KOPT-K1 (cell line): ENCODE measurements around the gene KIFC3.
"Not testable (repeated sequence)": the region's sequence is repeated elsewhere in the genome, so short reads cannot be mapped to it uniquely, and the experiment has no call there.

Experiments
- H3K27ac ChIP-seq: fragments of 200-600 bp; sonication (generic); 2 replicates; pipeline ENCODE4 v1.5.1; 2016; ENCODE audit warnings: antibody characterized with exemption, mild to moderate bottlenecking, low read depth, low read length; ENCODE audit not compliant: poor library complexity, severe bottlenecking
- H3K36me3 ChIP-seq: fragments of 200-600 bp; sonication (generic); 2 replicates; pipeline ENCODE4 v1.5.1; 2017; ENCODE audit warnings: antibody characterized with exemption, mild to moderate bottlenecking, low read length, moderate library complexity; ENCODE audit not compliant: insufficient read depth
- H3K9me3 ChIP-seq: fragments of 200-600 bp; sonication (generic); 2 replicates; pipeline ENCODE4 v1.5.1; 2017; ENCODE audit warnings: antibody characterized with exemption, low read length, mild to moderate bottlenecking; ENCODE audit not compliant: insufficient read depth, poor library complexity, severe bottlenecking

The KIFC3 gene, protein sequence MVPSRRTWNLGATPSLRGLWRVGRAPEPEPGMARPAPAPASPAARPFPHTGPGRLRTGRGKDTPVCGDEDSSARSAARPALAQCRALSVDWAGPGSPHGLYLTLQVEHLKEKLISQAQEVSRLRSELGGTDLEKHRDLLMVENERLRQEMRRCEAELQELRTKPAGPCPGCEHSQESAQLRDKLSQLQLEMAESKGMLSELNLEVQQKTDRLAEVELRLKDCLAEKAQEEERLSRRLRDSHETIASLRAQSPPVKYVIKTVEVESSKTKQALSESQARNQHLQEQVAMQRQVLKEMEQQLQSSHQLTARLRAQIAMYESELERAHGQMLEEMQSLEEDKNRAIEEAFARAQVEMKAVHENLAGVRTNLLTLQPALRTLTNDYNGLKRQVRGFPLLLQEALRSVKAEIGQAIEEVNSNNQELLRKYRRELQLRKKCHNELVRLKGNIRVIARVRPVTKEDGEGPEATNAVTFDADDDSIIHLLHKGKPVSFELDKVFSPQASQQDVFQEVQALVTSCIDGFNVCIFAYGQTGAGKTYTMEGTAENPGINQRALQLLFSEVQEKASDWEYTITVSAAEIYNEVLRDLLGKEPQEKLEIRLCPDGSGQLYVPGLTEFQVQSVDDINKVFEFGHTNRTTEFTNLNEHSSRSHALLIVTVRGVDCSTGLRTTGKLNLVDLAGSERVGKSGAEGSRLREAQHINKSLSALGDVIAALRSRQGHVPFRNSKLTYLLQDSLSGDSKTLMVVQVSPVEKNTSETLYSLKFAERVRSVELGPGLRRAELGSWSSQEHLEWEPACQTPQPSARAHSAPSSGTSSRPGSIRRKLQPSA

DNA sequence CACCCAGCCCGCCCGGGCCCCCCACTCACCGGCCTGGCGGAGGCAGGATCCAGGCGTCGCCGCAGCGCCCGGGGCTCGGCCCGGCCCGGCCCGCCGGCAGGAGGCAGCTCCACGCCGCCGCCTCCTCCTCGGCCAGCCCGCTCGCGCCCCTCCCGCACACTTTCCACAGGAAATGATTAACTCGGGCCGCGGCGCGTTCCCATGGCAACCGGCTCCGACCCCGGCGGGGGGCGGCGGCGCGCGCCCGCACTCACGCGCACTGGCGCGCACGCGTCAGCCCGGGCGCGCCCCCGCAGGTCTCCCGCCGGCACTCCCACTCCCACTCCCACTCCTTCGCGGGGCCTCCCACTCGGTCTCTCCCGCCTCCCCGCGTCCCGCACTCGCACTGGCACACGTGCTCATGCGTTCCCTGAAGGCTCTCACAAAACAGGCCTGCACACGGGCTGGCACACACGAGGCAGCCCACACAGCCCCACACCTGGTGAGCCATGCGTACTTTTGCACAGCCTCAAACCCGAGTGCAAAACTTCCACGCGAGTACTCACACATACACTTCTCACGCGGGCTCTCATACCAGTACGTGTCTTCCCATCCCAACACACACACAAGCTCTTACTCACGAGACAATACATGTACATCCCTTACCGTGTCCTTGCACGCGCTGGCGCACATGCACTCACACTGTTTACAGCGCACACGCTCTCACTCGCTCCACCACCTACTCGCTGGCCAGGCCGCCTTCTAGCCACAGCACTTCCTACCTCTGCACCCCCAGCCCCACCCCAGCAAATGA, at the start of gene KIFC3:
Gene KIFC3, minus strand, starts transcription at position 151 of the 793 bp plus-strand sequence. CDS start 4,248 bp downstream, outside the sequence.
- Histone ChIP-seq H3K9me3 (no peaks in the 10 kb centered on the region), H3K36me3 (no peaks in the 10 kb centered on the region), H3K27ac (no peak within 1 kb of the TSS)

DNA sequence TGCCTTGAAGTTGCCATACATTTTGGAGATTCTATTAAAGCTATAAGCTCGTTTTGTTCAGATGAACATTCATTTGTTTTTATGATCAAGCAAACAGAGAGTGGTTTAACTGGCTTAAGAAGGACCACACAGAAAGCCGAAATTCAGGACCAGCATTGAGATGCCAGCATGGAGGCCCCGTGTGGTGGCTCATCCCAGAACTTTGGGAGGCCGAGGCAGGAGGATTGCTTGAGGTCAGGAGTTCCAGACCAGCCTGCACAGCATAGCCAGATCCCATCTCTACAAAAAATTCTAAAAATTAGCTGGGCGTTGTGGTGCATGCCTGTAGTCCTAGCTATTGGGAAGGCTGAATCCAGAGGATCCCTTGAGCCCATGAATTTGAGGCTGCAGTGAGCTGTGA, 45.9 kb upstream of the KIFC3 start:
- H3K27ac ChIP-seq = no peak overlapping the region
- H3K9me3 ChIP-seq = no peaks in the 10 kb centered on the region
- no peaks in the 10 kb centered on the region for H3K36me3 ChIP-seq

DNA sequence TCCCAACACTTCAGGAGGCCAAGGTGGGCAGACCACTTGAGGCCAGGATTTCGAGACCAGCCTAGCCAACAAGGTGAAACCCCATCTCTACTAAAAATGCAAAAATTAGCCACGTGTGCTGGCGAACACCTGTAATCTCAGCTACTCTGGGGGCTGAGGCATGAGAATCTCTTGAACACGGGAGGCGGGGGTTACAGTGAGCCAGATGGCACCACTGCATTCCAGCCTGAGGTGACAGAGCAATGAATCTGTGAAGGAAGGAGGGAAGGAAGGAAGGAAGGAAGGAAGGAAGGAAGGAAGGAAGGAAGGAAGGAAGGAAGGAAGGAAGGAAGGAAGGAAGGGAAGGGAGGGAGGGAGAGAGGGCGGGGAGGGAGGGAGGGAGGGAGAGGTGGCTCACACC, 44.6 kb upstream of the KIFC3 start:
- H3K36me3 ChIP-seq, H3K9me3 ChIP-seq, H3K27ac ChIP-seq: not testable (repeated sequence)

DNA sequence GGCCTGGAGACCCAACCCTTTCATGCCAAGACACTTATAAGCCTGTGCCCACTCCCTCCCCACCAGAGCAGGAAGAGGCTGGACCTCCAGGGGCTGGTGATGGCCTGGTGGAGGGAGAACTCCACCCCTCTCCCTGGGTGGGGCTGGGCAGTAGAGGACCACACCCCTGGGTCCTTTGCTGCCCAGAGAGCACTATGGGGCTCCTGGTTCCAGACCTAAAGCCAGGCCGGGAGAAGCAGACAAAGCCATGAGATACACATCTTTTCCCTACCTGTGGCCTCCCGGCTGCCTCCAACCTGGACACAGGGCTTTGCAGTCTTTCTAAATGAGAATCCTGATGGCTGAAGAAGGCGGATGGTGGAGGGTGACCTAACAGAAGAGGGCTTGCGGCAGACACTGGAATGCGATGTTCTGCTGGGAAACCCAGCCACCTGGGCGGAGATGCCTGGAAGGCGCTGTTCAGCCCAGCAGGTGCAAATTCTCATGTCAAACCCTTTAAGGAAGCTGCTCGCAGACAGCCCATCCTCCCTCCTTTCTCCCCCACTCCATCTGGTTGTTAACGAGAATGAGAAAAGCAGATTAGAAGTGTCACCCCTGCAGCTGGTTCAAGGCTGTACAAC, 43.9 kb upstream of the KIFC3 start:
- Histone ChIP-seq H3K9me3 (no peaks in the 10 kb centered on the region), H3K36me3 (no peaks in the 10 kb centered on the region), H3K27ac (no peak overlapping the region)

DNA sequence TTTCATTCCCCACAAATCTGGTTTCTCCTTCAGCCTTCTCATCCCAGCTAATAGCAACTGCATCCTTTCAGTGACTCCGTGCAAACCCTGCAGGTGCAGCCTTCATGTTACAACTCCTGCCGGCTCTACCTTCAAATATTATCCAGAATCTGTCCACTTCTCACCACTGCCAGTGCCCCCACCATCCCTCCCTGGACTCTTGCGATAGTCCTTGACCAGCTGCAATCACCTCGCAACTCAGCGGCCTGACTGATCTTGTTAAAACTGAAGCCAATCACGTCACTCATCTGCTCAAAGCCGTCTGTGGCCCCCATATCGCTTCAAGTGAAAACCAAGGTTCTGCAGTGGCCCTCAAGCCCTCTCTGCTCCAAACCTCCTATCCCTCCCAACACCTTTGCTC, 42.8 kb upstream of the KIFC3 start:
- Histone ChIP-seq H3K9me3 (no peaks in the 10 kb centered on the region), H3K27ac (no peak overlapping the region), H3K36me3 (no peaks in the 10 kb centered on the region)

DNA sequence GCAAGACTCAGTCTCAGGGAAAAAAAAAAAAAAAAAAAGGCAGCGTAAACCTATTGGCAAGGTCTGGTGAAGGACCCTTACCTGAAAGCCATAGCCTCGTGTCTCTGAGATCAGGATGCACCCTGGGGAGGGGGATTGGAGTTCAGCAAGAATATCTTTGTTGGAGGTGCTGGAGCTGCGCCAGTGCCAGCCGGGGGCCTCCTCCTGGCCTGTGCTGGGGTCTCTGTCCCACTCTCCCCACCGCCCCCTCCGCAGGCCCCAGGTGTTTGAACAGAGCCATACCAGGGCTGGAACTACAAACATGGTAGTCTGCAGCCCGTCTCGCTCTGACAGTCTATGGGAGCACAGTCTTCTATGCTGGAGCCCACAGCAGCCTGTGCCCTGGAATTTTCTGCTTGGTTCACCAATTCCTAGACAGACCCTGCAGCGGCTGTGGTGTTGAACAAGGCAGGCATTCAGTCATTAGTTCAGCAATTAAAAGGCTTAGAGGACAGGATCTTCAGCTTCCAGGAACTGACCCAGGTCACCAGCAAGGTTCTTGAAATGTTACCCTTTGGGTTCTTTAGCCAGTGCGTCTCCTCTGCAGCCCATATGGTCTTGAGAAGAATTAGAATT, 42.2 kb upstream of the KIFC3 start:
- Histone ChIP-seq H3K36me3 (no peaks in the 10 kb centered on the region), H3K27ac (no peak overlapping the region), H3K9me3 (no peaks in the 10 kb centered on the region)

DNA sequence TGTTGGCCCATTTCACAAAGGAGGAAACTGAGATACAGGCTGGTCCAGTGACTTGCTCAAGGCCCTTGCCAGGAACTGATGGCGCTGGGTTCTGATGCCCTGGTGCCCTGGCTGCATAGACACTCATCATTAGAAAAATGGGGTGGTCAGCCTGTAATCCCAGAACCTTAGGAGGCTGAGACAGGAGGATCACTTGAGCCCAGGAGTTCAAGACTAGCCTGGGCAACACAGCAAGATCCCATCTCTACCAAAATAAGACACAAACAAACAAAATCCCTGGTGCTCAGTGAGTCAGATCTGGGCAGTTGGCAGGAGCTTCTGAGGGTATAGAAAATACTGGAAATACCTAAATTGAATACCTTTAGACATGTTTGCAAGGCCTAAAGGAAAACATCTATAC, 41.1 kb upstream of the KIFC3 start:
- no peaks in the 10 kb centered on the region for H3K36me3 ChIP-seq
- H3K27ac ChIP-seq = no peak overlapping the region
- no peaks in the 10 kb centered on the region for H3K9me3 ChIP-seq

DNA sequence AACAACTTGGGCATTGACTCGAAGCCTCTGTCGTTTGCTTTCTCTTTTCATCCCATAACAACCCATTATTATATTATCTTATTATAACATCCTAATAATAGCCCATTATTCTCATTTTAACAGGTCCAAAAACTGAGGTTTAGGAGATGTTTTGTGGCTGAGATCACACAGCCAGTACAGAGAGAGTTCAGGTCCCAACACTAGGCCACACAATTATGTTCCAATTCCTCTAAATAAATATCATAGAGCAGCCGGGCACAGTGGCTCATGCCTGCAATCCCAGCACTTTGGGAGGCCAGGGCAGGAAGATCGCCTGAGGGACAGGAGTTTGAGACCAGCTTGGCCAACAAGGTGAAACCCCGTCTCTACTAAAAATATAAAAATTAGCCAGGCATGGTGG, 40.3 kb upstream of the KIFC3 start:
- Histone ChIP-seq H3K36me3 (no peaks in the 10 kb centered on the region), H3K27ac (no peak overlapping the region), H3K9me3 (no peaks in the 10 kb centered on the region)

DNA sequence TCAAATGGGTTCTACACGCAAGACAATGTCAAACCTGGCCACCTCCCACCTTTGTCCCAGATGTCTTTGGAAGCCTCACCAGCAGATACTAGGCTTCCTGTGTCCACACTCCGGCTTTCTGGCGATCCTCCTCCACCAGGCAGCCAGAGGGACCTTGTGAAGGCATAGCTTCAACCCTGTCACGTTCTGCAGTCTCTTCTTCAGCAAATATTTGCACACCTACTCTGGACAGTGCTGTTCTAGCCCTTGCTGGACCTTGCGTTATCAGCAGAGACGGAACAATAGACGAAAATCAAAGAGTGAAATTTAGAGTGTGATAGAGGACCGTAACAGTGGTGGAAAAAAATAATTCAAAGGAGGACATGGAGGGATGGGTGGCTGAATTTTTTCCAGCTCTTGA, 38.5 kb upstream of the KIFC3 start:
- Histone ChIP-seq H3K27ac (no peak overlapping the region), H3K9me3 (no peaks in the 10 kb centered on the region), H3K36me3 (no peaks in the 10 kb centered on the region)

DNA sequence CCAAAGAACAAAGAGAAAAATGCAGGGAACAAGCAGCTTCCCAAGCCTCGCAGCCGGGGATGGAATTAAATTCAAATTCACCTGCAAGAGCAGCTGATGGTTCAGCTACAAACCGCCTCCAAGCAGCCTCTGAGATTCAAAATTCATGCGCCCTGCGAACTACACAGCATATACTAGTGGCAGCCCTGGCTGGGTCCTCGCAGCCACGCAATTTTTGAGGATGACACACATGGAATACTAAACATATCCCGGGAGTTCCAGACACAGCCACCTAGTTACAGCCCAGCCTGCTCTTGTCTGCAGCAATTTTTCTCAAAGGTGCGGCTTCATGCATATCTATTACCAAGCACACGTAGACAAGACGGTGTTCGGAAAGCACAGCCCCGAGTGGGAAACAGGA, 35.9 kb upstream of the KIFC3 start:
- Histone ChIP-seq H3K9me3 (no peaks in the 10 kb centered on the region), H3K27ac (no peak overlapping the region), H3K36me3 (no peaks in the 10 kb centered on the region)

DNA sequence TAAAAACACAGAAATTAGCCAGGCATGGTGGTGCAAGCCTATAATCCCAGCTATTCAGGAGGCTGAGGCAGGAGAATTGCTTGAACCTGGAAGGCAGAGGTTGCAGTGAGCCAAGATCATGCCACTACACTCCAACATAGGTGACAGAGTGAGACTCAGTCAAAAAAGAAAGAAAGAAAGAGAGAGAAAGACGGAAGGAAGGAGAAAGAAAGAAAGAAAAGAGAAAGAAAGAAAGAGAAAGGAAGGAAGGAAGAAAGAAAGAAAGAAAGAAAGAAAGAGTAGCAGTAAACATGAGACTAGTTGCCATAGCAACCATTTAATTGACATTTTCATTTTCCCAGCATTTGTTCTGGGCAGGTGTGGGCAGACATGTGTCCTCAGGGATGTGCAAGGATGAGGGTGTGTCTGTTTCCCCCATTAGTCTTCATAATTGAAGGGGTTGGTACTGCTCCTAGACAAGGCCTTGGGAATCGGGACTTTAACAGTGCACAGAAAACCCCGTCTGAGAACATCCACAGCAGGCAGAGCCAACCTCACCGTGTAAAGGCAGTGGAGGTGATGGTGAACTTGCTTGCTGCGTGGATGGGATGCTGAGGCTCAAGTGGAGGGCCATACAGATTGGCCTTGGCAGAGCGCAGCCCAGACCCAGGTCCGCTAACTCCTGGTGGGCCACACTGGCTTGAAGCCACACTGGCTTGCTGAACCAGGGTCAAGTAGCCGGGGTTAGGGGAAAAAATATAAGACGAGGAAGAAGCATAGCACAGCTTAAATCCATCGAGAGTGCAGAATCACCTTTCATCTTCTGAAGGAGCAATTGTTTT, 35.2 kb upstream of the KIFC3 start:
- Histone ChIP-seq H3K36me3 (no peaks in the 10 kb centered on the region), H3K27ac (no peak overlapping the region), H3K9me3 (no peaks in the 10 kb centered on the region)

DNA sequence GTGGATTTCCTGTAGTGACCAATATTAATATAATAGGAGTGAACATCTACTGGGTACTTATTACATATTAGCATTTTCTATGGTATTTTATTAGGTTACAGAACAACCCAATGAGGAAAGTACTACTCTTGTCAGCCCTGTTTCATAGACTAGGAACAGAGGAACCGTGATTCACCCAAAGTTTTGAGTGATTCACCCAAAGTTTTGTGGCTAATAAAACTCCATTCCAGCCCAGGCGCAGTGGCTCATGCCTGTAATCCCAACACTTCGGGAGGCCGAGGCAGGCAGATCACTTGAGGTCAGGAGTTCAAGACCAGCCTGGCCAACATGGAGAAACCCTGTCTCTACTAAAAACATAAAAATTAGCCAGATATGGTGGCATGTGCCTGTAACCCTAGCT, 33.1 kb upstream of the KIFC3 start:
- H3K27ac ChIP-seq, H3K9me3 ChIP-seq, H3K36me3 ChIP-seq: not testable (repeated sequence)

DNA sequence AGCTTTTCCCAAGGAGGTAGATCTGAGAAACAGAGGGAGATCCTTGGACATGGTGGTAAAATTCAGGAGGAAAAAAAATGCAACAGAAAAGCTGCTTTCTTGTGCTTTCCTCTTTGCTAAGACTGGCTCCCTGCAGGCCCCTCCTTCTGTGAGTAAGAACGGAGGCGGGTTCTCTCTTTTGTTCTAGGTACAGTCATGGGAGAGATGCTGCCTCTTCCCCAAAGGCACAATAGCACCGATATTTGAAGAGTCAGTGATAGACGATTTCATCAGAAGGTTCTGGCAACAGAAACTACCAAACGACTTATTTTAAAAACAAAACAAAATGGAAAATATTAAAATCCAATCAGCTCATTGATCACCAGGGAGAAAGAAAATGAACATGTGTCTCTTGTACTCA, 32.6 kb upstream of the KIFC3 start:
- Histone ChIP-seq H3K36me3 (no peaks in the 10 kb centered on the region), H3K27ac (no peak overlapping the region), H3K9me3 (no peaks in the 10 kb centered on the region)
